HL-60 (cell line): ENCODE measurements around the gene NPRL2.
A peak's percentile ranks its signal among the peaks of the same experiment; 100 is the strongest.

Experiments
- DNase-seq, 2 experiments: peaks; one replicate each; pipeline ENCODE4 v3.0.0-alpha.2; 2010 to 2020; ENCODE audit warnings: low read depth in 1 of 2, low spot score in 1 of 2
- H3K27ac ChIP-seq: fragments of 250-450 bp; sonication (Bioruptor Pico); replicated peaks from 2 replicates; pipeline ENCODE4 v1.5.1; 2020; ENCODE audit warnings: mild to moderate bottlenecking, moderate library complexity
- H3K27me3 ChIP-seq: fragments of 250-450 bp; sonication (Bioruptor Pico); 2 replicates; pipeline ENCODE4 v1.5.1; 2021; ENCODE audit warnings: mild to moderate bottlenecking, moderate library complexity; ENCODE audit not compliant: insufficient read depth, poor library complexity, severe bottlenecking
- H3K4me3 ChIP-seq: replicated peaks from 2 replicates; pipeline ENCODE4 v1.5.1; 2011; ENCODE audit warnings: mild to moderate bottlenecking, control low read depth, low read length; ENCODE audit not compliant: insufficient read depth
- CTCF ChIP-seq: IDR thresholded peaks from one replicate; pipeline ENCODE4 v1.5.1; 2011; ENCODE audit warnings: low read length, control low read depth, inconsistent platforms; ENCODE audit not compliant: insufficient read depth
- GABPA ChIP-seq: IDR thresholded peaks from 2 replicates; pipeline ENCODE4 v1.6.1; 2012; ENCODE audit warnings: low read depth
- POLR2AphosphoS5 ChIP-seq: IDR thresholded peaks from 2 replicates; pipeline ENCODE4 v1.6.1; 2012; ENCODE audit warnings: low read depth
- REST ChIP-seq: IDR thresholded peaks from 2 replicates; pipeline ENCODE4 v1.6.1; 2012; ENCODE audit warnings: low read depth; ENCODE audit not compliant: insufficient replicate concordance
- SPI1 ChIP-seq: IDR thresholded peaks from 2 replicates; pipeline ENCODE4 v1.6.1; 2012; ENCODE audit warnings: low read depth, mild to moderate bottlenecking, borderline replicate concordance

Gene NPRL2

GRCh38 chr3:50298836-50299637 is 51.5 kb downstream of the NPRL2 start, which contains the start of the genes HYAL3 and NAA80:
HYAL3 (minus strand) TSS chr3:50299405; CDS start chr3:50295602, 3,803 bp downstream.
NAA80 (minus strand) TSS chr3:50299405; CDS start chr3:50297463, 1,942 bp downstream.
- DNase-seq: peak; percentile 100
- TF ChIP-seq POLR2AphosphoS5 (peak; percentile 55; the same call in 1 of the 2 replicates), SPI1 (peak; percentile 53; the same call in 1 of the 2 replicates), GABPA (no peak)
- H3K4me3 ChIP-seq: peak within 1 kb of the TSS; percentile 69
- H3K27ac ChIP-seq: peak within 1 kb of the TSS; percentile 89
- H3K27me3 ChIP-seq: no peaks in the 10 kb centered on the region

GRCh38 chr3:50297896-50298725 is 52.5 kb downstream of the NPRL2 start:
- H3K27ac ChIP-seq: peak overlapping the region; percentile 87
- H3K27me3 ChIP-seq: no peaks in the 10 kb centered on the region
- DNase-seq: peak in 1 of 2 experiments; percentile 65
- TF ChIP-seq GABPA (no peak), REST (no peak), CTCF (no peak), SPI1 (no peak), POLR2AphosphoS5 (no peak)
- peak overlapping the region; percentile 69 for H3K4me3 ChIP-seq

- Histone ChIP-seq H3K4me3 (no peak overlapping the region), H3K27ac (peak overlapping the region; percentile 87), H3K27me3 (no peaks in the 10 kb centered on the region)
- no peak for DNase-seq
- TF ChIP-seq POLR2AphosphoS5 (no peak), REST (no peak), CTCF (no peak), SPI1 (no peak)
Observed at GRCh38 chr3:50297384-50297775, 53.2 kb downstream of the NPRL2 start.
